Gastrocnemius medialis (tissue), 4 donors: ENCODE results near the gene PRRG3. TPM values are rescaled to one million over a fixed set of nuclear protein-coding genes. Genes with fewer than 3 reads are reported as not detected.

ENCODE experiments used
- ATAC-seq, 2 donors: fragments of 150-250 bp; one replicate each; pipeline ENCODE4 v1.9.1; 2016
- DNase-seq, 2 donors: peaks; one replicate each; pipeline ENCODE4 v3.0.0-alpha.2; 2019
- H3K27ac ChIP-seq, 4 donors: fragments of 200-600 bp; sonication (generic); 1 replicate in 1 of 4; 2 replicates in 3 of 4; pipeline ENCODE4 v1.5.1; 2016 to 2018; ENCODE audit warnings: mild to moderate bottlenecking in 2 of 4, moderate library complexity in 1 of 4
- H3K27me3 ChIP-seq, 3 donors: fragments of 200-600 bp; sonication (generic) in 2 of 3; 1 replicate in 1 of 3; 2 replicates in 2 of 3; pipeline versions ENCODE4 v1.5.1 to v1.6.0; 2016 to 2019; ENCODE audit warnings: mild to moderate bottlenecking in 1 of 3, moderate library complexity in 1 of 3
- H3K36me3 ChIP-seq, 2 donors: fragments of 200-600 bp; sonication (generic) in 1 of 2; one replicate each; pipeline ENCODE4 v1.5.1; 2017 to 2018
- H3K4me1 ChIP-seq, 2 donors: fragments of 200-600 bp; sonication (generic) in 1 of 2; one replicate each; pipeline ENCODE4 v1.5.1; 2016 to 2017; ENCODE audit warnings: mild to moderate bottlenecking in 2 of 2
- H3K4me3 ChIP-seq, 4 donors: fragments of 200-600 bp; sonication (generic) in 3 of 4; 1 replicate in 1 of 4; 2 replicates in 3 of 4; pipeline ENCODE4 v1.5.1; 2016 to 2019; ENCODE audit warnings: mild to moderate bottlenecking in 2 of 4
- H3K9me3 ChIP-seq, 3 donors: fragments of 200-600 bp; sonication (generic) in 2 of 3; 1 replicate in 1 of 3; 2 replicates in 2 of 3; pipeline ENCODE4 v1.5.1; 2016 to 2019
- CTCF ChIP-seq, 5 experiments: fragments of 450-650 bp in 3 of 5; fragments of 200-600 bp in 2 of 5; sonication (generic) in 2 of 5; IDR thresholded peaks in 4 of 5; conservative IDR thresholded peaks in 1 of 5; 1 replicate in 4 of 5; 2 replicates in 1 of 5; pipeline ENCODE4 v1.5.1; 2016 to 2019; ENCODE audit warnings: antibody characterized with exemption in 5 of 5, mild to moderate bottlenecking in 3 of 5, moderate library complexity in 3 of 5
- POLR2A ChIP-seq, 2 donors: fragments of 450-650 bp; IDR thresholded peaks; one replicate each; pipeline ENCODE4 v1.6.1; 2017; ENCODE audit warnings: antibody characterized with exemption in 2 of 2, mild to moderate bottlenecking in 2 of 2, moderate library complexity in 2 of 2
- in situ Hi-C, 4 donors: fragments of 200-750 bp; cut with MboI; loops; one replicate each; pipeline versions ENCODE4 v1.15.0 to v1.8.0; 2017; ENCODE audit warnings: low sequenced_read_pairs in 4 of 4
- intact Hi-C: fragments of 100-400 bp; cut with DNase I; formaldehyde crosslinking; loops from one replicate; pipeline ENCODE4 v1.15.1; 2023; ENCODE audit warnings: low total_unique reads
- total RNA-seq, 4 donors: library from RNA; depleted of rRNA; stranded (reverse); fragments of >200 nt; gene quantifications; one replicate each; pipeline versions ENCODE4 v1.1.0 to v1.2.3, GENCODE V29; 2016

The PRRG3 gene
- total RNA-seq, 4 donors from 2014 or later, result 0.04 to 0.39 TPM; not detected in 2

- in situ Hi-C loops, result no loop called here
- TF ChIP-seq CTCF (IDR thresholded peaks at IDR 0.05 in 4 of 5, conservative IDR thresholded peaks at IDR 0.05 in 1 of 5), result no peak
- TF ChIP-seq POLR2A (IDR thresholded peaks at IDR 0.05), result no peak
- no peak for ATAC-seq
Observed at GRCh38 chrX:151742311-151742710, 47.1 kb downstream of the PRRG3 start.

GRCh38 chrX:151743651-151744470 lies 48.6 kb downstream of the PRRG3 start:
- ATAC-seq, result no peak
- in situ Hi-C loops, result no loop called here
- Histone ChIP-seq H3K27ac (no peak overlapping the region), H3K4me3 (no peak overlapping the region), H3K36me3 (no peaks in the 10 kb centered on the region), H3K9me3 (no peaks in the 10 kb centered on the region), H3K27me3 (no peaks in the 10 kb centered on the region), H3K4me1 (no peaks in the 10 kb centered on the region)
- intact Hi-C loops, result no loop called here
- TF ChIP-seq POLR2A (IDR thresholded peaks at IDR 0.05) (no peak), CTCF (IDR thresholded peaks at IDR 0.05 in 4 of 5, conservative IDR thresholded peaks at IDR 0.05 in 1 of 5) (no peak)
- DNase-seq, result no peak

More at GRCh38 chrX:151742311-151742710, 47.1 kb downstream of the PRRG3 start:
- no peak overlapping the region for H3K27ac ChIP-seq
- no peaks in the 10 kb centered on the region for H3K9me3 ChIP-seq
- H3K4me1 ChIP-seq, result no peaks in the 10 kb centered on the region
- H3K4me3 ChIP-seq, result no peak overlapping the region
- H3K36me3 ChIP-seq, result no peaks in the 10 kb centered on the region
- H3K27me3 ChIP-seq, result no peaks in the 10 kb centered on the region
- intact Hi-C loops, result no loop called here
- DNase-seq, result no peak

GRCh38 chrX:151745651-151746050 lies 50.4 kb downstream of the PRRG3 start:
- H3K4me1 ChIP-seq, result no peaks in the 10 kb centered on the region
- no peak overlapping the region for H3K27ac ChIP-seq
- no peak for DNase-seq
- H3K36me3 ChIP-seq, result no peaks in the 10 kb centered on the region
- no peaks in the 10 kb centered on the region for H3K27me3 ChIP-seq
- H3K4me3 ChIP-seq, result no peak overlapping the region
- no peak for TF ChIP-seq POLR2A (IDR thresholded peaks at IDR 0.05)
- ATAC-seq, result no peak
- in situ Hi-C loops, result no loop called here
- intact Hi-C loops, result no loop called here
- H3K9me3 ChIP-seq, result no peaks in the 10 kb centered on the region

- intact Hi-C loops, result no loop called here
- ATAC-seq (no peak), DNase-seq (no peak)
- H3K27ac ChIP-seq, result no peak overlapping the region
- TF ChIP-seq POLR2A (IDR thresholded peaks at IDR 0.05) (no peak), CTCF (IDR thresholded peaks at IDR 0.05 in 4 of 5, conservative IDR thresholded peaks at IDR 0.05 in 1 of 5) (no peak)
- in situ Hi-C loops, result no loop called here
- no peaks in the 10 kb centered on the region for H3K4me1 ChIP-seq
- no peaks in the 10 kb centered on the region for H3K27me3 ChIP-seq
- H3K9me3 ChIP-seq, result no peaks in the 10 kb centered on the region
- no peaks in the 10 kb centered on the region for H3K36me3 ChIP-seq
- no peak overlapping the region for H3K4me3 ChIP-seq
Observed at GRCh38 chrX:151746502-151746901, 51.2 kb downstream of the PRRG3 start.

- TF ChIP-seq CTCF (IDR thresholded peaks at IDR 0.05 in 4 of 5, conservative IDR thresholded peaks at IDR 0.05 in 1 of 5) (no peak), POLR2A (IDR thresholded peaks at IDR 0.05) (no peak)
- Histone ChIP-seq H3K4me1 (no peaks in the 10 kb centered on the region), H3K27me3 (no peaks in the 10 kb centered on the region), H3K4me3 (no peak overlapping the region), H3K9me3 (no peaks in the 10 kb centered on the region), H3K27ac (no peak overlapping the region), H3K36me3 (no peaks in the 10 kb centered on the region)
- in situ Hi-C loops (loop anchor here (10.0 to 25.0 kb wide), 3 partner anchors 884 to 1062 kb away; partner anchors contain the start of gene GABRQ (in 4 of the 4)), intact Hi-C loops (loop anchor here (5.0 to 10.0 kb wide), 2 partner anchors 887 to 1064 kb away; partner anchors contain the start of gene GABRQ)
- DNase-seq (no peak), ATAC-seq (no peak)
Observed at GRCh38 chrX:151750511-151750910, 55.3 kb downstream of the PRRG3 start.
